Thyroid gland (tissue), 4 donors: ENCODE measurements around the gene DCP1B. TPM values are rescaled to one million over a fixed set of nuclear protein-coding genes. Genes with fewer than 3 reads are reported as not detected.
"Not testable (repeated sequence)": the region's sequence is repeated elsewhere in the genome, so short reads cannot be mapped to it uniquely, and the experiment has no call there.

Source experiments
- DNase-seq, 2 donors: peaks; one replicate each; pipeline ENCODE4 v3.0.0-alpha.2; 2019
- H3K27ac ChIP-seq, 3 donors: fragments of 200-600 bp; sonication (generic); 1 replicate in 2 of 3; 2 replicates in 1 of 3; pipeline ENCODE4 v1.5.1; 2016 to 2019; ENCODE audit warnings: mild to moderate bottlenecking in 1 of 3, moderate library complexity in 1 of 3
- H3K27me3 ChIP-seq: fragments of 200-600 bp; sonication (generic); one replicate; pipeline ENCODE4 v1.5.1; 2019
- H3K36me3 ChIP-seq, 2 donors: fragments of 200-600 bp; sonication (generic); one replicate each; pipeline ENCODE4 v1.5.1; 2016 to 2019
- H3K4me1 ChIP-seq, 2 donors: fragments of 200-600 bp; sonication (generic); one replicate each; pipeline ENCODE4 v1.5.1; 2017 to 2019
- H3K4me3 ChIP-seq, 3 donors: fragments of 200-600 bp; sonication (generic); replicated peaks in 1 of 3; 1 replicate in 2 of 3; 2 replicates in 1 of 3; pipeline ENCODE4 v1.5.1; 2016; ENCODE audit warnings: mild to moderate bottlenecking in 1 of 3
- H3K9me3 ChIP-seq: fragments of 200-600 bp; sonication (generic); one replicate; pipeline ENCODE4 v1.5.1; 2017
- POLR2A ChIP-seq, 2 donors: fragments of 450-650 bp; IDR thresholded peaks; one replicate each; pipeline ENCODE4 v1.6.1; 2017; ENCODE audit warnings: antibody characterized with exemption in 2 of 2, mild to moderate bottlenecking in 2 of 2, moderate library complexity in 1 of 2
- WGBS, 2 donors: methylation state at CpG; one replicate each; pipeline ENCODE4 v1.1.5; 2017; 5-methylcytosine and 5-hydroxymethylcytosine counted together
- intact Hi-C: fragments of 100-400 bp; cut with DNase I; formaldehyde crosslinking; loops from one replicate; pipeline ENCODE4 v1.15.1; 2023
- total RNA-seq, 4 donors: library from RNA; depleted of rRNA; stranded (reverse); fragments of >200 nt; gene quantifications; one replicate each; pipeline ENCODE4 v1.2.3, GENCODE V29; 2016
- TF ChIP-seq, protein P1 (sequence below), 6 experiments: fragments of 200-600 bp in 3 of 6; fragments of 450-650 bp in 3 of 6; sonication (generic) in 3 of 6; IDR thresholded peaks; one replicate each; pipeline ENCODE4 v1.5.1; 2016 to 2019; ENCODE audit warnings: antibody characterized with exemption in 6 of 6, mild to moderate bottlenecking in 2 of 6, inconsistent platforms in 1 of 6, moderate library complexity in 1 of 6

The DCP1B gene
- total RNA-seq, 4 donors from 2014 or later = 20.1 to 22.9 (median 21.1) TPM

DNA sequence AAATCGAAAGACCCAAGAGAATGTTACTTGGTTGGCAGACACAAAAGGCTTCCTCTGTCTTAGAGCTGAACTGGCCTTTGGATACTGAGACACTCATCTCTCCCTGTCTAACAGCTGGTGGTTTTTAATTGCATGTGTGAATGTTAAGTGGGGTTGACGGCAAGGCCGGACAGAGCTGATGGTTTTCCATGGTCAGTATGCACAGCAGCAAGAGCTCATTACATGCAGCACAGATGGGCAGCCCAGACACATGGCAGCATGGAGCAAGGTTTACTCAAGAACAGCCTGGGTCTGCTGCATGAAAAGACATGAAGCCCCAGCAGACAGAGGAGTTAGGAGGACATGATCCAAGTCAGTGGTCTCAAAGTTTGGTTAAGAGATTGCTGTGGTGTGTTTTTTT lies 58.0 kb downstream of the DCP1B start:
- Histone ChIP-seq H3K4me3 (no peak overlapping the region), H3K9me3 (no peaks in the 10 kb centered on the region), H3K4me1 (peaks cover 0 to 2% of the 10 kb centered on the region in 2 donors), H3K27me3 (no peaks in the 10 kb centered on the region), H3K27ac (no peak overlapping the region), H3K36me3 (peaks cover 18 to 22% of the 10 kb centered on the region in 2 donors)
- TF ChIP-seq, protein P1, sequence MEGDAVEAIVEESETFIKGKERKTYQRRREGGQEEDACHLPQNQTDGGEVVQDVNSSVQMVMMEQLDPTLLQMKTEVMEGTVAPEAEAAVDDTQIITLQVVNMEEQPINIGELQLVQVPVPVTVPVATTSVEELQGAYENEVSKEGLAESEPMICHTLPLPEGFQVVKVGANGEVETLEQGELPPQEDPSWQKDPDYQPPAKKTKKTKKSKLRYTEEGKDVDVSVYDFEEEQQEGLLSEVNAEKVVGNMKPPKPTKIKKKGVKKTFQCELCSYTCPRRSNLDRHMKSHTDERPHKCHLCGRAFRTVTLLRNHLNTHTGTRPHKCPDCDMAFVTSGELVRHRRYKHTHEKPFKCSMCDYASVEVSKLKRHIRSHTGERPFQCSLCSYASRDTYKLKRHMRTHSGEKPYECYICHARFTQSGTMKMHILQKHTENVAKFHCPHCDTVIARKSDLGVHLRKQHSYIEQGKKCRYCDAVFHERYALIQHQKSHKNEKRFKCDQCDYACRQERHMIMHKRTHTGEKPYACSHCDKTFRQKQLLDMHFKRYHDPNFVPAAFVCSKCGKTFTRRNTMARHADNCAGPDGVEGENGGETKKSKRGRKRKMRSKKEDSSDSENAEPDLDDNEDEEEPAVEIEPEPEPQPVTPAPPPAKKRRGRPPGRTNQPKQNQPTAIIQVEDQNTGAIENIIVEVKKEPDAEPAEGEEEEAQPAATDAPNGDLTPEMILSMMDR (IDR thresholded peaks at IDR 0.05) = no peak
- TF ChIP-seq POLR2A (IDR thresholded peaks at IDR 0.05) = no peak
- intact Hi-C loops = no loop called here
- no peak for DNase-seq
- 88 to 94% methylated on average over 3 of the region's 3 CpGs for WGBS, 2 donors

DNA sequence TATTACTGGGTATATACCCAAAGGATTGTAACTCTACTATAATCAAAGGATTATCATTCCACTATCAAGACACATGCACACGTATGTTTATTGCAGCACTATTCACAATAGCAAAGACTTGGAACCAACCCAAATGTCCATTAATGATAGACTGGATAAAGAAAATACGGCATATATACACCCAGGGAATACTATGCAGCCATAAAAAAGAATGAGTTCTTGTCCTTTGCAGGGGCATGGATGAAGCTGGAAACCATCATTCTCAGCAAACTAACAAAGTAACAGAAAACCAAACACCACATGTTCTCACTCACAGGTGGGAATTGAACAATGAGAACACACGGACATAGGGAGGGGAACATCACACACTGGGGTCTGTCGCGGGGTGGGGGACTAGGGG lies 58.8 kb downstream of the DCP1B start:
- H3K9me3 ChIP-seq, H3K4me3 ChIP-seq, H3K27me3 ChIP-seq, H3K4me1 ChIP-seq, DNase-seq, intact Hi-C loops, H3K27ac ChIP-seq: not testable (repeated sequence)
- H3K36me3 ChIP-seq = peaks cover 21 to 22% of the 10 kb centered on the region in 2 donors
- WGBS, 2 donors = 96 to 97% methylated on average over 5 of the region's 5 CpGs

DNA sequence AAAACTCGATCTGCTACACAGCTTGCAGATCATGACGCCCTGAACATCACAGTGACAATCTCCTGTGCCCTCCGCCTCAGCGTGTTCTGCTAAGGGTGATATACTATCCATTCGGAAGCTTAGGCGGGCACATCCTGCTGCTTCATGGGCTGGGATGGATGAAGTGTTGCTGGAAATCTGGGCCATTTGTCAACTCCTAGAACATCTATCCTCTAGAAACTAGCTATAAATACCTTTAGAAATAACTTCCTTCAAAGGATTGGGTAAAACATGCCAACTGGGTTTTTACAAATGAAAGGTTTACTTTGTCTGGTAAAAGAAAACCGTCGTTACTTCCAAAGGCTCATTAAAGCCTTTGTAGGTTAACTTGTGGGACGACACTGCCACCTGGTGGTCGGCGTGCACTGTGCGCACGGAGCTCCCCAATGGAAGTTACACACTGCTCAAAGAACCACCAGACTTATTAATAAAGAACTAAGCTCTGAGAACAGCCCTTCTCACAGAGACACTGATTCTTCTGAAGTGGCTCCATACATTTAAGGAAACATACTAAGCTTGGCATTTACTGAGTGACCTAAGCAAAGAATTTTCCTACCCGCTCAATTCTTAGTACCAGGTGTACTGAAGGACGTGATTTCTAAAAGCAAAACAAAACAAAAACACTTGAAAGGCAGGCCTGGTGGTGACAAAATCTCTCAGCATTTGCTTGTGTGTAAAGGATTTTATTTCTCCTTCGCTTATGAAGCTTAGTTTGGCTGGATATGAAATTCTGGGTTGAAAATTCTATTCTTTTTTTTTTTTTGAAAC lies 64.3 kb downstream of the DCP1B start:
- DNase-seq = peak; percentile 85 to 89
- intact Hi-C loops = loop anchor here (2.0 to 5.0 kb wide), 2 partner anchors 143 to 288 kb away; no protein-coding TSS in a partner anchor
- 36 to 40% methylated on average over 16 of the region's 16 CpGs for WGBS, 2 donors
- Histone ChIP-seq H3K9me3 (no peaks in the 10 kb centered on the region), H3K27ac (no peak overlapping the region), H3K4me3 (no peak overlapping the region), H3K27me3 (no peaks in the 10 kb centered on the region), H3K4me1 (peaks cover 22 to 28% of the 10 kb centered on the region in 2 donors), H3K36me3 (peaks cover 0 to 3% of the 10 kb centered on the region in 2 donors)
- TF ChIP-seq POLR2A (IDR thresholded peaks at IDR 0.05) = no peak
- TF ChIP-seq, protein P1 (IDR thresholded peaks at IDR 0.05) = peak; percentile 88 to 95 (median 92)

DNA sequence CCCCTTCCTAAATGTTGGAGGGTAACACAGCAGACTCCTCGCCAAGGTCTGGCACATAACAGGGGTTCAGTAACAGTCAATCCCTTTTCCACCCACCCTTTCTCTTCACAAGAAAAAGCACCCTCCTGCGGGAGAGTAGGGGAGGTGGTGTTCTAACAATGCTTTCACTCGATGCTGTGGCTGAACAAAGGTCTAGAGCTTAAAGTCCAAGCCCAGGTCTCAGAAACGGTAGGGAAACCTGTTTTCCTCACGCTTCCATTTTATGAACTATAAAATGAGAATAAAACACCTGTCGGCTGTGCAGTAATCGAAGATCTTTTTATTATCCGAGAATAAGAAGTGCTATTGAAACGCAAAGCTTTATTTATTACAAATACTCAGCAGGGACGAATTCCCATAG lies 64.9 kb downstream of the DCP1B start:
- TF ChIP-seq POLR2A (IDR thresholded peaks at IDR 0.05) = no peak
- TF ChIP-seq, protein P1 (IDR thresholded peaks at IDR 0.05) = no peak
- no peaks in the 10 kb centered on the region for H3K9me3 ChIP-seq
- DNase-seq = no peak
- H3K4me1 ChIP-seq = peaks cover 22 to 28% of the 10 kb centered on the region in 2 donors
- 70 to 81% methylated on average over 10 of the region's 10 CpGs for WGBS, 2 donors
- peaks cover 0 to 3% of the 10 kb centered on the region in 2 donors for H3K36me3 ChIP-seq
- H3K27me3 ChIP-seq = no peaks in the 10 kb centered on the region
- intact Hi-C loops = loop anchor here (5.0 kb wide), 1 partner anchor 287 kb away; no protein-coding TSS in a partner anchor
- H3K27ac ChIP-seq = no peak overlapping the region
- no peak overlapping the region for H3K4me3 ChIP-seq

DNA sequence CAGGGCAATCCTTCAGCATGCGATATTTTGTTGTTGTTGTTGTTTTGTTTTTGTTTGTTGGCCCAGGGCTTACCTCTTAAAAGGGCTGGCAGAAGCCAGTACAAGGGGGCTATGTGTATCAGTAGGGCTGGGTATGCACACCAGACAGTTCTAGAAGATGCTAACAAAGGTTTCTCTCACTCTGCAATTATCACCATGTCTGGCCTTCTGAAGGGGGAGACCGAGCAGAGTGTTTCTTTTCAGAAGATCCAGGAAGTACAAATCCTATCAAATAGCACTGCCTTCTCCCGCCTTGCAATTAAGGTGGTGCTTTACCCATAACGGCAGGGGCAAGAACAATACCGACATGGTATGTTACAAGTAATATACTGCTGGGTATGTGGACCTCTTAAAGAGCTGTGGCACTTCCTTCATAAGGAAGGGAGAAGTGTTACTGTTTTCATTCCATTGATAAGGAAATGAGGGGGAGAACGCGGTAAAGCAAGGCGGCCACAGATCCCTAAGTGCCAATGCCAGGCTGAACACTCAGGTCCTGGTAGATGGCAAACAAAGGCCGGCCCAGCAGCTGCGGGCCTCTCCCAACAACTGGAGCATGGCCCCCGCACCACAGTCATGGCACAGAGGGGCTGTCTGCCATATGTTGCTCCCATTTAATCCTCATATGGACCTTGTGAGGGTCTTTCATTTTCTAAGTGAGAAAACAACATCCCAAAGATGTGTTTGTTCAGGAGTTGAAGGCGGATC lies 66.6 kb downstream of the DCP1B start:
- Histone ChIP-seq H3K36me3 (peaks cover 0 to 3% of the 10 kb centered on the region in 2 donors), H3K27me3 (no peaks in the 10 kb centered on the region), H3K9me3 (no peaks in the 10 kb centered on the region), H3K4me1 (peaks cover 22 to 37% of the 10 kb centered on the region in 2 donors), H3K4me3 (no peak overlapping the region), H3K27ac (peak overlapping the region; percentile 54 to 57 (median 55))
- DNase-seq = no peak
- WGBS, 2 donors = 71 to 76% methylated on average over 9 to 10 of the region's 12 CpGs
- intact Hi-C loops = loop anchor here (5.0 kb wide), 1 partner anchor 285 kb away; no protein-coding TSS in a partner anchor
- TF ChIP-seq, protein P1 (IDR thresholded peaks at IDR 0.05) = no peak
- TF ChIP-seq POLR2A (IDR thresholded peaks at IDR 0.05) = no peak
